GM12874 (cell line): Measurements from ENCODE around the gene UNC80.

ENCODE experiments used
- CTCF ChIP-seq: IDR thresholded peaks from 2 replicates; pipeline ENCODE4 v1.5.1; 2011; ENCODE audit warnings: low read depth, mild to moderate bottlenecking, control low read depth, low read length, moderate library complexity; ENCODE audit not compliant: insufficient read depth

Gene UNC80

GRCh38 chr2:209933499-209934483, 162.2 kb downstream of the UNC80 start:
- TF ChIP-seq CTCF = no peak

- no peak for TF ChIP-seq CTCF
Measured at GRCh38 chr2:209936106-209936666, 164.6 kb downstream of the UNC80 start.

- no peak for TF ChIP-seq CTCF
Measured at GRCh38 chr2:209937893-209938292, 166.3 kb downstream of the UNC80 start.

GRCh38 chr2:209938906-209939305, 167.3 kb downstream of the UNC80 start:
- no peak for TF ChIP-seq CTCF

- TF ChIP-seq CTCF = no peak
Measured at GRCh38 chr2:209940936-209941335, 169.3 kb downstream of the UNC80 start.

GRCh38 chr2:209942426-209942825, 170.8 kb downstream of the UNC80 start:
- TF ChIP-seq CTCF = no peak

GRCh38 chr2:209942936-209943605, 171.4 kb downstream of the UNC80 start:
- TF ChIP-seq CTCF = no peak
